Right renal pelvis (tissue), 4 donors: ENCODE measurements around the gene SPTBN5. TPM values are rescaled to one million over a fixed set of nuclear protein-coding genes. Genes with fewer than 3 reads are reported as not detected.

Source experiments
- DNase-seq, 4 donors: peaks; one replicate each; pipeline ENCODE4 v3.0.0-alpha.2; 2013; ENCODE audit warnings: low read depth in 4 of 4, low spot score in 3 of 4, missing footprints in 1 of 4
- polyA plus RNA-seq, 4 donors: library from polyadenylated mRNA; unstranded; fragments of 120-200 nt; gene quantifications; one replicate each; pipeline ENCODE4 v1.2.1, GENCODE V29; 2013; ENCODE audit not compliant: insufficient read length in 4 of 4

Gene SPTBN5
- polyA plus RNA-seq, 4 donors: 2.6 to 3.0 (median 2.7) TPM

GRCh38 chr15:41905036-41905793 lies 11.4 kb upstream of the SPTBN5 start:
- no peak for DNase-seq

DNA sequence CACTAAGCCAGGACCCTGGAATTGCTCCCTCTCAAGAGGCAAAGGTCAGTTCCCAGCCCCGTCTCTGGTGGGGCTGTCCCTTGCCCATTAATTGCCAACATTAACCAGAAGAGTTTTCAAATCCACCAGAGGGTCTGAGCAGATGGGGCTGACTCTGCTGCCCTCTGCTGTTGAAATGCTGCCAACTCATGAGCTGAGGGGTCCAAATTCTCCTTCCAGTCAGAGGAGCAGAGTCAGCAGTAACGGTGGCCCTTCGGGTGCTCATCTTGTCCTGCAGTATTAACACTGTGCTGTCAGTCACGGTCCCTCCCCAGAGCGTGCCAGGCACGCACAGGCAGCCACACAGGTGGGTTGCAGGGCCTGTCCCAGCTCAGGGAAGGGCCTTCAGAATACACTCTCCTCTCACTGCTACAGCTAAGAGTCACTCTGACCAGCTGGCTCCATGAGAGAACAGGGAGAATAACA lies 10.7 kb upstream of the SPTBN5 start:
- peak; percentile 63 to 72 (median 64) for DNase-seq

GRCh38 chr15:41903782-41904181 lies 9.9 kb upstream of the SPTBN5 start:
- no peak for DNase-seq

DNA sequence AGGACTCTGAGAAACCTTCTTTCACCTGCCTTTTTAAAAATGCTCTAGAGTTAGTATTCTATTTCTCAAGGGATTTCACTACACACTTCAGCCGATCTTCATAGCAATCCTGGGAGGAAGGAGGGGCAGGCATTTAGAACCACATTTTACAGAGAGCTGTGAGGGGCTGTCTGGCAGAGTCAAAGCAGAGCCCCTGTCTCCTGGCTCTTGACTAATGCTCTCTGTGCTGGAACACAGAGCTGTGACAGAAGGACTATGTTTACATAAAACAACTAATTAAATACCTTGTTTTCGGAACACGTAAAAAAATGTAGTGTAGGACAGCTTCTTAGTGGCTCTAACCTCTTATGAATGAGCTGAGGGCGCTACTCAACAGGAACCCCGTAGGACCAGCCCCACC lies 7.6 kb upstream of the SPTBN5 start:
- DNase-seq: no peak

GRCh38 chr15:41900526-41901380 lies 6.9 kb upstream of the SPTBN5 start:
- DNase-seq: no peak

GRCh38 chr15:41899854-41900442 lies 6.1 kb upstream of the SPTBN5 start:
- no peak for DNase-seq

DNA sequence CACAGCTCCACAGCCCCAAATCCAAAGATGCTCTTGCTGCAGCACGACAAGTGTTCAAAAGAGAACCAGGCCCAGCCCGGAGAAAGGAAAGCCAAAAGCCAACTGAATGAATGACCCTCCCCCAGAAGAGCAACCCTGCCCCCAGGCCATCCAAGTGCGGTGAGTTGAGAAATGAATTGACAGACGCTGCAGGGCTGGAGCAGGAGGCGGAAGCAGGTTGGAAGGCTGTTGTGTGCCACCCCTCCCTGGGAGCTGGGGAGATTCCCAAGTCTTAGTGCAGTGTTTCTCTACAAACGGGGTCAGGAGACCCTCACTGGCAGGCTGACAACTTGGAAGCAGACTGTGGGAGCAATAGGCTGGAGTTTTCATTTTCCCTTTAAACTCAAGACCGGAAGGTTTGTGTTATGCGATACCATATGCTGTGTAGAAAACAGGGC lies 3.5 kb upstream of the SPTBN5 start:
- DNase-seq: no peak

GRCh38 chr15:41896566-41896965 lies 2.7 kb upstream of the SPTBN5 start:
- DNase-seq: no peak

GRCh38 chr15:41895957-41896356 lies 2.1 kb upstream of the SPTBN5 start:
- no peak for DNase-seq

- DNase-seq: no peak
Measured at GRCh38 chr15:41895491-41895890, 1.6 kb upstream of the SPTBN5 start.

DNA sequence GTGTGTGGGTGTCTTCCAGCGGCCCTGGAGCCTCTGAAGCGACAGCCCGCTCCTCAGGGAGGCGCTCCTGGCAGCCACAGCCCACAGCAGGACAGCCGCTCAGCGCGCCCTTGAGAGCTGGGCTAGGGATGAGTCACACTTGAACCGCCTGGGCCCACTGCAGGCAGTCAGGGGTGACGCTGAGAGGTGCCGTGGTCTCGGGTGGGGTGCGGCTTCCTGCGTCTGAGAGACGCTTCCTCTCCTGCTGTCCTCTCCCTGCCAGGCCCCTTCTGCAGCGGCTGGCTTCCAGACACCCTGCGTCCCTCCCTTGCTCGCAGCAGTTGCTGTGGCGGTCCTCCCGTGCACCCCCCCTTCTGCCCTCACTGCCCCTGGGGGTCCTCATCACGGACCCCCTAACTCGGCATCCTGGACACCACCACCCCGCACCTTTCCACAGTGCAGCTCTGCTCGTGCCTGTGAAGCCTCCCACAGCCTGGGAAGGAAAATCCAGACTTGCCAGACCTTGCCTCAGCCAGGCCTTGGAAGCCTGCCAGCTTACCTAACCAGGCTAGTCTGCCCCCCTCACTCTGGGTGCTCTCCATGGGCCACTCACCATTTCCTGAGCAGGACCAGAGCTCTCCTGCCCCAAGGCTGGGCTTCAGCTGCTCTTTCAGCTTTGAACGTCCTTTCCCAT lies 1.1 kb upstream of the SPTBN5 start:
- DNase-seq: no peak

DNA sequence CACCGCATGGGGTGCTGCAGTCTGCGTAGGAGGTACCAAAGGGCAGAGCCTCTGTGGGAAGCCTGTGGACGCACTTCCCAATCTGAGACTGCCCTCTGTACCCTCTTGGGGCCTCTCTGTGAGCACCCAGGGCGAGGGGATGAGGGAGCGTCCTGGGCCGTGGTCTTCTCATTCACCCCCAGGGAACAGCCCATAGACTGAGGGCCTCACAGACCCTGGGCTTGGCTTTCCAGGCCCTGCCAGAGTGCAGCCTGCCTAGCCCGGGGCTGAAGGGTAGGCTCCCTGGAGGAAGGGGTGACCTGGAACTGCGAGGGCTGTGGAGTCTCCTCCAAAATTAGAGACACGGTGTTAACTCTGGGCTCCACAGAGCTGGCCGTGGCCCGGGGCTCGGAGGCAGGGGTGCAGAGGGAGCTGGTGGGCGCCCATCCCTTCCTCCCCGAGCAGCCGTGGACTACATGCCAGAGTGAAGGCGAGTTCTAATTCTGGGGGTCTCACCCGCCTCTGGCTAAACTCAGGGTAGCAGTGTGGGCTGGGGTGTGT lies 468 bp upstream of the SPTBN5 start:
- no peak for DNase-seq

- no peak for DNase-seq
Measured at GRCh38 chr15:41892621-41893421, 1.0 kb downstream of the SPTBN5 start.

- no peak for DNase-seq
Measured at GRCh38 chr15:41891946-41892345, 1.9 kb downstream of the SPTBN5 start.

DNA sequence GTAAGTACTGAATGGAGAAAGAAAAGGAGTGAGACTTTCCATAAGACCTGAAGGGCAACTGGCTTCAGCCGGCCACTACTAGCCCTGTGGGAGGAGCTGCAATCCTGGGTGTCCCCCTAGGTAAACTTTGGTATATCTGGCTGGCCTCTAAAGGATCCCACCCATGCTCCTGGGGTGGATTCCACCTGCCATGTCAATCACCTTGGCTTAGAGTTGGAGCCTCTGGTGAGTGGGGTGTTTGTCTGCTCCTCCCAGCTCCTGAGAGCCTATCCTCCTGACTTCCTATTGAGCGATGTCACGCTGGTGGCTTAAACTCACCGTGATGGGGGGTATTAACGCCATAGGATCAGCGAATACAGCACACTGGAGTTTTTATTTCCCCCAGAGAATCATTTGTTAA lies 2.6 kb downstream of the SPTBN5 start:
- DNase-seq: no peak

DNA sequence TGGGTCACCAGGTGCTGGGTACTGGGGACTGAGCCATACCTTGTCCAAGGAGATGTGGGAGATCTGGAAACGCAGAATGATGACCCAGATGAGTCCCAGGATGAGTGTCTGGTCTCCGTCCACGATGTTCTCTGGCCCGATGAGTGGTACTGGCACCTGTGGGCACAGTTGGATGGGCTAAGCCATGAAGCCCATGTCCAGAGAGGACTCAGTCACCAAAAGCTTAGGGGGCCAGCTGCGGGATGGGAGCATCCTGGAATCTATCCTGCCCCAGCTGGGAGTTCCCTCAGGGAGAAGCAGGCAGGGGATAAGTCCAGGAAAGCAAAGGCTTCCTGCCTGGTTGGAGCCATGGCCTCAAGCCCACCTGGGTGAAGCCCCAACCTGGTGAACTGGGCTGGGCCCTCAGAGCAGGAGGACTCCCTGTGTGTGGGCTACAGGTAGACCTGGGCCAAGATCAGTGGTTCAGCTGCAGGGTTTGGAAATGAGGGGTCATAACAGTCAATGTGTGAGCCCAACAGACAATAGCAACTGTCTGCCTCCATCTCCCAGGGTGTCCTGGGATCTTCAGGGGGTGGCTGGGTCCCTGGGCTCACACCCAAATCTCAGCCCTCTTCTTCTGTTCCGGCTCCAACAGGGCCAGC lies 3.7 kb downstream of the SPTBN5 start:
- DNase-seq: no peak

DNA sequence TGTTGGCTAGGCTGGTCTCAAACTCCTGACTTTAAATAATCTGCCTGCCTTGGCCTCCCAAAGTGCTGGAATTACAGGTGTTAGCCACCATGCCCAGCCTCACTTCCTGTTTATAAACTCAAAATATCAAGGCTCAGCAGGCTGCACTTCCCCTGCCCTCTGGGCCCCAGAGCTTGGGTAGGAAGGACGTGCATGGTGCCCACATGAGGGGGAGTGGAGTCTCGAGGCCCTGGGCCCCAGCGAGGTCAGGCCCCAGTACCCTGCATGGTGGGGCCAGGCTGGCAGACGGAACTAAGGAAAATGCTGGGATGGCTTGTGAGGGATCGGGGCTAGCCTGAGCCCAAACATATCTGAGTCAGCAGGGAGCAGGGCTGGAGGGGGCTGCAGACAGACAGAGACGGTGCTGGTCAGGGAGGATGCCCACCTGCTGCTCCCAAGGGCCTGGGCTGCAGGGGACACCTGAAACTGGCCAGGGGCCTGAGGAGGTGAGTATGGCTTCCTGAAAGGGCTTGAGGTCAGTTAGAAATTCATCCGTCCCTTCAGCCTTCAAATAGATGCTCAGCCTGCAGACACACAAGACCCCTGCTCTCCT lies 5.1 kb downstream of the SPTBN5 start:
- DNase-seq: no peak

DNA sequence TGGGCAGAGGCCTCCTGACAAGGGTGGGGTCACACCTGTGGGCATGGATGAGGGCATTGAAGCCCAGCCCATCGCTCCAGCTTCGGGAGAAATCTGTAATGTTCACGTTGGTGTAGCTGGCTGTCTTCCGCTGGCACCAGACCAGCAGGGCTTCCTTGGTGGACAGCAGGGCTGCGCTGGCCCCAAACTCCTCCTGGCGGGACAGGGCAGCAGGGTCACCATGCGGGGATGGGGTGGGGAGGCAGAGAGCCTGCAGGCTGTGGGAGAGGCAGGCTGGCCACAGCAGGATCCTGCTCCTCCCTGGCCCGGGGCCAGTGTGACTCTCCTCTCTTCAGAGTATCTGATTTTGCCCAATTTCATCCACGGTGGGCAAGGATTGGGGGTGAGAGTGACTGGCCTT lies 6.0 kb downstream of the SPTBN5 start:
- no peak for DNase-seq

DNA sequence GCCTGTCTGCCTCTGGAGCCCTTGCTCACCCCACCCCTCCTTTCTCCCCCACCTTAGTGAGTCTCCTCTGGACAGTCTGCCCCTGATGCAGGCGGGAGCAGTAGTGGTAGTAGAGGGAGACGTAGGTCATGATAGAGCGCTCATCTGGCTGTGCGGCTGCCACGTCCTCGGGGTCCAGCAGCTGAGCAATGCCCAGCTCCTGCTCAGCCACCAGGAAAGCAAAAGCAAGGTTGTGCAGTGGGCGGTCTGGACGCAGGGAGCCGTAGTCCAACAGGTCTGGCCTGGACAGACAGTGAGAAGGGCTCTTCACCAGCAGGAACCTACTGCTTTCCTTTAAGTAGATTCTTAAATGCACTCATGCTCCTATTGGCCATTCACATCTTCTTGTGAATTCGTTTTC lies 6.7 kb downstream of the SPTBN5 start:
- DNase-seq: no peak
